ENCODE measurements around the gene ALG3. TPM values are rescaled to one million over a fixed set of nuclear protein-coding genes. Genes with fewer than 3 reads are reported as not detected.

Gene ALG3
- total RNA-seq, 1 experiment from 2014 or later, result 62.2 TPM

- Histone ChIP-seq H3K79me1 (ENCODE audit: insufficient read depth, low read depth, low read length, poor library complexity, severe bottlenecking) (no peaks in the 10 kb centered on the region), H3K23ac (ENCODE audit: insufficient read length, low read depth, low read length) (no peak overlapping the region), H3K23me2 (ENCODE audit: insufficient read length, low read depth, low read length, poor library complexity, severe bottlenecking) (no peaks in the 10 kb centered on the region), H4K8ac (replicated peaks; ENCODE audit: insufficient read length, low read depth, low read length) (no peak overlapping the region), H2BK120ac (ENCODE audit: low read depth, low read length, poor library complexity, severe bottlenecking) (no peak overlapping the region), H3K4ac (ENCODE audit: low read depth, low read length) (no peak overlapping the region), H4K20me1 (ENCODE audit: control insufficient read depth, insufficient read depth, insufficient read length) (no peaks in the 10 kb centered on the region), H3K27ac (ENCODE audit: insufficient read length, low read depth, low read length) (no peak overlapping the region), H2BK20ac (ENCODE audit: low read depth, low read length, poor library complexity, severe bottlenecking) (no peak overlapping the region), H4K5ac (ENCODE audit: insufficient read length, low read depth, low read length) (no peak overlapping the region), H4K91ac (ENCODE audit: insufficient read length, low read depth, low read length) (no peak overlapping the region), H2AK5ac (ENCODE audit: insufficient read length, low read length) (no peak overlapping the region), H2BK12ac (ENCODE audit: insufficient read length, low read depth, low read length) (no peak overlapping the region), H2BK5ac (ENCODE audit: insufficient read length, low read length) (no peak overlapping the region), H3K4me1 (ENCODE audit: insufficient read depth, low read length) (no peaks in the 10 kb centered on the region), H3K56ac (ENCODE audit: insufficient read length, low read depth, low read length) (no peak overlapping the region), H3K27me3 (ENCODE audit: insufficient read depth, low read length) (no peaks in the 10 kb centered on the region; the same call in 1 of the 2 replicates), H3K9ac (ENCODE audit: extremely low read depth, insufficient read length, low read length) (no peak overlapping the region), H2AFZ (ENCODE audit: low read length) (no peak overlapping the region), H2BK15ac (ENCODE audit: low read depth, low read length) (no peak overlapping the region), H3K4me2 (ENCODE audit: insufficient read depth, insufficient read length, low read length) (no peak overlapping the region), H3T11ph (ENCODE audit: low read length) (no peak overlapping the region), H3K9me3 (ENCODE audit: control insufficient read depth, low read depth, low read length) (no peaks in the 10 kb centered on the region), H3K18ac (ENCODE audit: insufficient read length, low read depth, low read length) (no peak overlapping the region), H3K14ac (ENCODE audit: insufficient read depth, low read length) (no peak overlapping the region), H3K79me2 (ENCODE audit: insufficient read depth, low read length) (no peaks in the 10 kb centered on the region)
- peaks cover 4 to 9% (median 7%) of the 10 kb centered on the region in 3 experiments; a peak in 6 of 7 replicates for H3K36me3 Mint-ChIP-seq (ENCODE audit: insufficient read depth in 1 of 3, low read depth in 3 of 3)
- H3K4me1 Mint-ChIP-seq, result 0 out of 4 replicates have a peak, but pooled peaks cover 0 to 4% of the 10 kb centered on the region in 2 experiments
- peaks cover 11% of the 10 kb centered on the region for H3K27me3 Mint-ChIP-seq (ENCODE audit: low read depth)
- no CpG with 5 or more reads among the region's 1 CpG for WGBS (ENCODE audit: extremely low coverage, insufficient read length, low lambda C conversion rate)
- no peak overlapping the region for H3K27ac Mint-ChIP-seq
- no peak overlapping the region for H3K4me3 Mint-ChIP-seq
- H3K9me3 Mint-ChIP-seq, result no peaks in the 10 kb centered on the region
- DNase-seq, result no peak
- TF ChIP-seq CTCF (conservative IDR thresholded peaks at IDR 0.05), result no peak
Measured at GRCh38 chr3:184237807-184238206, 11.0 kb downstream of the ALG3 start.
